A673 (cell line): Measurements from ENCODE around the gene OVCA2.

ENCODE experiments used
- CTCF ChIP-seq: fragments of 300-800, 200-600 bp; sonication (generic); conservative IDR thresholded peaks from 2 replicates; pipeline ENCODE4 v1.5.1; 2017; ENCODE audit warnings: low read depth, mild to moderate bottlenecking, antibody characterized with exemption, low read length, moderate library complexity, mixed read lengths
- EZH2 ChIP-seq: fragments of 200-600 bp; sonication (generic); IDR thresholded peaks from 2 replicates; pipeline ENCODE4 v1.6.1; 2017; ENCODE audit warnings: borderline replicate concordance, low read depth, mild to moderate bottlenecking, mixed read lengths, antibody characterized with exemption, low read length; ENCODE audit not compliant: poor library complexity, severe bottlenecking

DNA sequence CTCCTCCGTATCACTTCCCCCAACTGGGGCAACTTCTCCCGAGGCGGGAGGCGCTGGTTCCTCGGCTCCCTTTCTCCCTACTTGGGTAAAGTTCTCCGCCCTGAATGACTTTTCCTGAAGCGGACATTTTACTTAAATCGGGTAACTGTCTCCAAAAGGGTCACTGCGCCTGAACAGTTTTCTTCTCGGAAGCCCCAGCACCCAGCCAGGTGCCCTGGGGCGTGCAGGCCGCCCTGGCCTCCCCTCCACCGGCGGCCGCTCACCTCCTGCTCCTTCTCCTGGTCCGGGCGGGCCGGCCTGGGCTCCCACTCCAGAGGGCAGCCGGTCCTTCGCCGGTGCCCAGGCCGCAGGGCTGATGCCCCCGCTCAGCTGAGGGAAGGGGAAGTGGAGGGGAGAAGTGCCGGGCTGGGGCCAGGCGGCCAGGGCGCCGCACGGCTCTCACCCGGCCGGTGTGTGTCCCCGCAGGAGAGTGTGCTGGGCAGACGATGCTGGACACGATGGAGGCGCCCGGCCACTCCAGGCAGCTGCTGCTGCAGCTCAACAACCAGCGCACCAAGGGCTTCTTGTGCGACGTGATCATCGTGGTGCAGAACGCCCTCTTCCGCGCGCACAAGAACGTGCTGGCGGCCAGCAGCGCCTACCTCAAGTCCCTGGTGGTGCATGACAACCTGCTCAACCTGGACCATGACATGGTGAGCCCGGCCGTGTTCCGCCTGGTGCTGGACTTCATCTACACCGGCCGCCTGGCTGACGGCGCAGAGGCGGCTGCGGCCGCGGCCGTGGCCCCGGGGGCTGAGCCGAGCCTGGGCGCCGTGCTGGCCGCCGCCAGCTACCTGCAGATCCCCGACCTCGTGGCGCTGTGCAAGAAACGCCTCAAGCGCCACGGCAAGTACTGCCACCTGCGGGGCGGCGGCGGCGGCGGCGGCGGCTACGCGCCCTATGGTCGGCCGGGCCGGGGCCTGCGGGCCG lies 14.7 kb downstream of the OVCA2 start:
- TF ChIP-seq CTCF (no peak), EZH2 (no peak)
